GM23248 (cell line): Measurements from ENCODE around the gene SPTBN5. TPM values are rescaled to one million over a fixed set of nuclear protein-coding genes. Genes with fewer than 3 reads are reported as not detected.

Experiments
- DNase-seq: peaks from one replicate; pipeline ENCODE4 v3.0.0-alpha.2; 2015
- H2AFZ ChIP-seq: fragments of 200-600 bp; sonication (generic); 2 replicates; pipeline ENCODE4 v1.6.1; 2016; ENCODE audit warnings: antibody characterized with exemption
- H3F3A ChIP-seq: fragments of 200-600 bp; sonication (generic); 2 replicates; pipeline ENCODE4 v1.6.1; 2016; ENCODE audit warnings: mild to moderate bottlenecking, antibody characterized with exemption, mixed run types; ENCODE audit not compliant: insufficient read depth
- H3K27ac ChIP-seq: fragments of 200-600 bp; sonication (generic); 2 replicates; pipeline ENCODE4 v1.5.1; 2016; ENCODE audit warnings: mild to moderate bottlenecking
- H3K27me3 ChIP-seq: fragments of 200-600 bp; sonication (generic); replicated peaks from 2 replicates; pipeline ENCODE4 v1.6.1; 2016; ENCODE audit warnings: mild to moderate bottlenecking; ENCODE audit not compliant: insufficient read depth
- H3K36me3 ChIP-seq: fragments of 200-600 bp; sonication (generic); 2 replicates; pipeline ENCODE4 v1.6.1; 2016; ENCODE audit warnings: low read depth, mild to moderate bottlenecking
- H3K4me1 ChIP-seq: fragments of 200-600 bp; sonication (generic); 2 replicates; pipeline ENCODE4 v1.6.1; 2016; ENCODE audit warnings: mild to moderate bottlenecking; ENCODE audit not compliant: insufficient read depth
- H3K4me2 ChIP-seq: fragments of 200-600 bp; sonication (generic); one replicate; pipeline ENCODE4 v1.6.1; 2016; ENCODE audit warnings: mild to moderate bottlenecking; ENCODE audit not compliant: unreplicated experiment
- H3K4me3 ChIP-seq: fragments of 200-600 bp; sonication (generic); 2 replicates; pipeline ENCODE4 v1.5.1; 2016; ENCODE audit warnings: mild to moderate bottlenecking
- H3K79me2 ChIP-seq: fragments of 200-600 bp; sonication (generic); 2 replicates; pipeline ENCODE4 v1.6.1; 2016; ENCODE audit warnings: mild to moderate bottlenecking; ENCODE audit not compliant: insufficient read depth
- H3K9ac ChIP-seq: fragments of 200-600 bp; sonication (generic); 2 replicates; pipeline ENCODE4 v1.6.1; 2016; ENCODE audit warnings: mild to moderate bottlenecking
- H3K9me2 ChIP-seq: fragments of 200-600 bp; sonication (generic); 2 replicates; pipeline ENCODE4 v1.6.1; 2016; ENCODE audit warnings: mixed run types, mild to moderate bottlenecking, moderate library complexity; ENCODE audit not compliant: insufficient read depth
- H3K9me3 ChIP-seq: fragments of 200-600 bp; sonication (generic); one replicate; pipeline ENCODE4 v1.6.1; 2017; ENCODE audit warnings: low read depth
- H4K20me1 ChIP-seq: fragments of 200-600 bp; sonication (generic); 2 replicates; pipeline ENCODE4 v1.6.0; 2016; ENCODE audit not compliant: insufficient read depth
- EZH2 ChIP-seq: fragments of 200-600 bp; sonication (generic); IDR thresholded peaks from 2 replicates; pipeline ENCODE4 v1.6.1; 2018; ENCODE audit warnings: antibody characterized with exemption, mild to moderate bottlenecking; ENCODE audit not compliant: insufficient read depth, poor library complexity, severe bottlenecking
- EZH2phosphoT487 ChIP-seq: fragments of 200-600 bp; sonication (generic); IDR thresholded peaks from 2 replicates; pipeline ENCODE4 v1.6.1; 2018; ENCODE audit warnings: antibody characterized with exemption, moderate library complexity, mild to moderate bottlenecking, low read depth; ENCODE audit not compliant: insufficient read depth
- WGBS, 2 experiments: methylation state at CpG; one replicate each; pipeline ENCODE4 v1.1.6; 2015 to 2017; ENCODE audit warnings: low lambda C conversion rate in 2 of 2, low coverage in 1 of 2; ENCODE audit errors: missing lambda C conversion rate in 2 of 2; 5-methylcytosine and 5-hydroxymethylcytosine counted together
- in situ Hi-C: fragments of 300-500 bp; cut with MboI; formaldehyde crosslinking; loops from 2 replicates; pipeline ENCODE4 v1.15.0; 2020
- microRNA-seq: library from miRNA; unstranded; fragments of <30 nt; microRNA quantifications from one replicate; pipeline ENCODE4, GENCODE V29; 2016; ENCODE audit warnings: borderline number of aligned reads
- polyA plus RNA-seq: library from polyadenylated mRNA; unstranded; fragments of >200 nt; fragmentation: Nextera tagmentation; extraction: Ambion mirVana; gene quantifications from 2 replicates; pipeline ENCODE4 v1.2.1, GENCODE V29; 2016
- small RNA-seq: library from RNA; depleted of rRNA; stranded (forward); fragments of <200 nt; gene quantifications from one replicate; pipeline ENCODE3, GENCODE V24; 2014; ENCODE audit warnings: low read depth, low replicate concordance
- total RNA-seq: library from RNA; depleted of rRNA; stranded (reverse); fragments of >200 nt; shearing (Covaris generic); gene quantifications from 2 replicates; pipeline ENCODE4 v1.2.3, GENCODE V29; 2014; rRNA removed

Gene SPTBN5
- total and polyA plus RNA-seq, 2 experiments from 2014 or later, result 0.03 to 0.11 TPM

GRCh38 chr15:41799488-41799805, 94.4 kb downstream of the SPTBN5 start:
- Histone ChIP-seq H3K27me3 (no peaks in the 10 kb centered on the region), H3K27ac (peak overlapping the region; percentile 29; the same call in 1 of the 2 replicates), H3K9ac (no peak overlapping the region), H2AFZ (no peak overlapping the region), H3K79me2 (peaks cover 63% of the 10 kb centered on the region), H3K36me3 (no peaks in the 10 kb centered on the region), H3K9me2 (no peaks in the 10 kb centered on the region), H3K4me2 (no peak overlapping the region), H3K9me3 (no peaks in the 10 kb centered on the region), H4K20me1 (no peaks in the 10 kb centered on the region), H3K4me1 (peaks cover 44% of the 10 kb centered on the region), H3F3A (peaks cover 39% of the 10 kb centered on the region), H3K4me3 (no peak overlapping the region)
- no peak for DNase-seq
- in situ Hi-C loops, result no loop called here
- 90 to 93% methylated on average over 5 of the region's 5 CpGs for WGBS, 2 experiments
- TF ChIP-seq EZH2, result no peak
- no peak for TF ChIP-seq EZH2phosphoT487

GRCh38 chr15:41798607-41799487, 95.0 kb downstream of the SPTBN5 start:
- Histone ChIP-seq H3K4me1 (peaks cover 50% of the 10 kb centered on the region), H3K9me3 (no peaks in the 10 kb centered on the region), H2AFZ (no peak overlapping the region), H3K27me3 (no peaks in the 10 kb centered on the region), H3K4me2 (no peak overlapping the region), H3K4me3 (no peak overlapping the region), H3K9me2 (no peaks in the 10 kb centered on the region), H4K20me1 (no peaks in the 10 kb centered on the region), H3K79me2 (peaks cover 61% of the 10 kb centered on the region), H3K27ac (peak overlapping the region; percentile 29; the same call in 1 of the 2 replicates), H3K36me3 (no peaks in the 10 kb centered on the region), H3K9ac (no peak overlapping the region), H3F3A (peaks cover 43% of the 10 kb centered on the region)
- in situ Hi-C loops, result no loop called here
- 73 to 77% methylated on average over 9 of the region's 9 CpGs for WGBS, 2 experiments
- peak; percentile 36 for DNase-seq
- TF ChIP-seq EZH2 (no peak), EZH2phosphoT487 (no peak)

Small RNAs within 50 kb of the gene (microRNA-seq; reads per million reads assigned to microRNA genes)
- not detected for gene MIR4310

Small RNAs within 50 kb of the gene (small RNA-seq; reads per million reads assigned to genes)
- gene JMJD7-PLA2G4B (not detected), gene MIR4310 (not detected), gene RNA5SP393 (not detected)

Other genes starting within 250 kb of the SPTBN5 start
- 14.8 and 28.2 TPM in 2 replicates for gene MGA, start 233.6 kb downstream of the SPTBN5 start, total RNA-seq
- gene MGA, start 233.6 kb downstream of the SPTBN5 start, polyA plus RNA-seq, result 11.8 and 13.2 TPM in 2 replicates
- 8.5 and 12.3 TPM in 2 replicates for gene MAPKBP1, start 119.6 kb downstream of the SPTBN5 start, total RNA-seq
- 4.4 and 5.2 TPM in 2 replicates for gene MAPKBP1, start 119.6 kb downstream of the SPTBN5 start, polyA plus RNA-seq
- 1.3 and 11.7 TPM in 2 replicates for gene JMJD7, start 66.0 kb downstream of the SPTBN5 start, total RNA-seq
- 3.5 and 5.3 TPM in 2 replicates for gene JMJD7, start 66.0 kb downstream of the SPTBN5 start, polyA plus RNA-seq
- 1.4 TPM in 1 of 2 replicates, not detected in the other for gene PLA2G4B, start 55.2 kb downstream of the SPTBN5 start, total RNA-seq
- gene PLA2G4B, start 55.2 kb downstream of the SPTBN5 start, polyA plus RNA-seq, result 1.1 and 1.6 TPM in 2 replicates
- 15.9 and 17.7 TPM in 2 replicates for gene EHD4, start 78.5 kb upstream of the SPTBN5 start, total RNA-seq
- gene EHD4, start 78.5 kb upstream of the SPTBN5 start, polyA plus RNA-seq, result 18.7 and 21.0 TPM in 2 replicates
- not detected in 2 replicates for gene PLA2G4E, start 127.0 kb upstream of the SPTBN5 start, total RNA-seq
- not detected in 2 replicates for gene PLA2G4E, start 127.0 kb upstream of the SPTBN5 start, polyA plus RNA-seq
- gene PLA2G4D, start 200.5 kb upstream of the SPTBN5 start, total RNA-seq, result not detected in 2 replicates
- gene PLA2G4D, start 200.5 kb upstream of the SPTBN5 start, polyA plus RNA-seq, result not detected in 2 replicates